ENCODE measurements around the gene AFG1L.
"Not testable (repeated sequence)": the region's sequence is repeated elsewhere in the genome, so short reads cannot be mapped to it uniquely, and the experiment has no call there.

The AFG1L gene

DNA sequence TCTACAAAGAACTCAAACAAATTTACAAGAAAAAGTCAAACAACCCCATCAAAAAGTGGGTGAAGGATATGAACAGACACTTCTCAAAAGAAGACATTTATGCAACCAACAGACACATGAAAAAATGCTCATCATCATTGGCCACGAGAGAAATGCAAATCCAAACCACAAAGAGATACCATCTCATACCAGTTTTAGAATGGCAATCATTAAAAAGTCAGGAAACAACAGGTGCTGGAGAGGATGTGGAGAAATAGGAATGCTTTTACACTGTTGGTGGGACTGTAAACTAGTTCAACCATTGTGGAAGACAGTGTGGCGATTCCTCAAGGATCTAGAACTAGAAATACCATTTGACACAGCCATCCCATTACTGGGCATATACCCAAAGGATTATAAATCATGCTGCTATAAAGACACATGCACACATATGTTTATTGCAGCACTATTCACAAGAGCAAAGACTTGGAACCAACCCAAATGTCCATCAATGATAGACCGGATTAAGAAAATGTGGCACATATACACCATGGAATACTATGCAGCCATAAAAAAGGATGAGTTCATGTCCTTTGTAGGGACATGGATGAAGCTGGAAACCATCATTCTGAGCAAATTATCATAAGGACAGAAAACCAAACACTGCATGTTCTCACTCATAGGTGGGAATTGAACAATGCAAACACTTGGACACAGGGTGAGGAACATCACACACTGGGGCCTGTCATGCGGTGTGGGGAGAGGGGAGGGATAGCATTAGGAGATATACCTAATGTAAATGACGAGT, 121.4 kb downstream of the AFG1L start:
- not testable (repeated sequence) for DNase-seq (ENCODE audit: low read depth)

DNA sequence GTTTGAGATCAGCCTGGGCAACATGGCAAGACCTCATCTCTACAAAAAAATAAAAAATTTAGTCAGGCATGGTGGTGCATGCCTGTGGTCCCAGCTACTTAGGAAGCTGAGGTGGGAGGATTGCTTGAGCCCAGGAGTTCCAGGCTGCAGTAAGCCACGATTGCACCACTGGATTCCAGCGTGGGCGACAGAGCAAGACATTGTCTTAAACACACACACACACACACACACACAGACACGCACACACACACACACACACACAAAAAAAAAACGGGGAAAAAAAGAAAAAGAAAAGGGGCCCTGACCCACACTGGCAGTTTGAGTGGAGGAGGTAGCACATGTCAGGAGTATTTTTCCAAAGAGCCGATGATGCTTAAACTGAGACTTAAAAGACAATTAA, 122.2 kb downstream of the AFG1L start:
- no peak for DNase-seq (ENCODE audit: low read depth)

DNA sequence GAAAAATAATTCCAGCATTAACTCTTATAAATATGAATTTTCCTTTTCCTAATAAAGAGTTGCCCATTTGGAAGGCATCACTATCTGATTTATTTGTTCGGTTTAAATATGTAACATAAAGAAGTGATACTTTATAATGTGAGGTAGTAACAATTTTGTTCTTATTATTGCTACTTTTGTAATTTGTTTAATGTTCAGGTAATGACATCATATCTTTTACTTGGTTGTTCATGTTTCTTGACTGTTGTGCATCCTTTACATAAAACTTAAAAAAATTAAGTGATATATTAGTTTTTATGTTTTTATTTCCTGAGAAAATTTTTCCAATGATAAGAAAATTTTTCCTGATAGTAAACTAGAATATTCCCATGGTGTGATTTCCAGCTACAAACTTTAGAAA, 124.6 kb downstream of the AFG1L start:
- DNase-seq (ENCODE audit: low read depth) = no peak

DNA sequence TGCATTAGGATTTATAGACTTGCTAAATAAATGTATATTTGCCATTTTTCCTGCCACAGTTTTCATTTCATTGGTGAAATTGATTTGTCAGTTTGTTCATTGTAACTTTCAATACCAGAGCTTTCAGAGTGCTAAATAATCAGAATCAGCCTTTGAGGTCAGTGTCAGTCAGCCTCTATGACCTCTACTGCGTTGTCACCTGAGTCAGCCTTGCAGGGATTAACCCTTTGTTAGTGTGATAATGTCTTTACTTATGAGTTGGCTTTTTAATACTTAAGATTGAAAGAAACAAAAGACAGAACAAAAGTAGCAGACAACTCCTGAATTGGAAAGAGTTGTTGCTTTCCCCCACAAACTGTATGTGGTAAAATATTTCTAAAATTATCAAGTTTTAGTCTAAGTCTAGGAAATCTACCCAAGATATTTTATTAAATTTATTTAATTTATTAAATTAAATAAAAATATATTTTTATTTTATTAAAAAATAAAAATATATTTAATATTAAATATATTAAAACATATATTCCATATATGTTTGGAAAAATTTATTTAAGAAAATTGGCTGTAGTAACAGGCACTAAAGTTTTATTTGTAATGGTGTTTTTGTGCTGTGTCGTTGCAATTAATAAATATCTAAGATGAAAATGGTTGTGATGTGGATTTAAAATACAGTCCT, 125.2 kb downstream of the AFG1L start:
- no peak for DNase-seq (ENCODE audit: low read depth)

DNA sequence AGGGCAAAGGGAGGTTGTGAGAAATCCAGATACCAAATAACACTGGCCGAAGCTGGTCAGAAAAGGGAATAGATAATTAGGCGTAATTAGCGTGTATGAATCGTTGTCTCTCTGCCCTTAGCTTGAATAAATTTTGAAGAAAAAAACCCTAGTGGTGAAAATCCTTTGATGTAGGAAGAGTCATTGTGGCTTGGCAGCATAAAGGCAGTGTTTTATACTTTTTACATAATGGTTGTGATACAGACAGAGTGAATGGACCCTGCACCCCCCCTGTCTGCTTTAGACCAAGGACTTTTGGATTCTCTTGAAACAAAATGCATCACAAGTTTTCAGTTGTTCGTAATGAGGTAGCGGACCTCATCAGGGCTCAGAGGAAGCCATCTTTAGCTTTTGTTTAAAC, 126.5 kb downstream of the AFG1L start:
- DNase-seq (ENCODE audit: low read depth) = no peak

DNA sequence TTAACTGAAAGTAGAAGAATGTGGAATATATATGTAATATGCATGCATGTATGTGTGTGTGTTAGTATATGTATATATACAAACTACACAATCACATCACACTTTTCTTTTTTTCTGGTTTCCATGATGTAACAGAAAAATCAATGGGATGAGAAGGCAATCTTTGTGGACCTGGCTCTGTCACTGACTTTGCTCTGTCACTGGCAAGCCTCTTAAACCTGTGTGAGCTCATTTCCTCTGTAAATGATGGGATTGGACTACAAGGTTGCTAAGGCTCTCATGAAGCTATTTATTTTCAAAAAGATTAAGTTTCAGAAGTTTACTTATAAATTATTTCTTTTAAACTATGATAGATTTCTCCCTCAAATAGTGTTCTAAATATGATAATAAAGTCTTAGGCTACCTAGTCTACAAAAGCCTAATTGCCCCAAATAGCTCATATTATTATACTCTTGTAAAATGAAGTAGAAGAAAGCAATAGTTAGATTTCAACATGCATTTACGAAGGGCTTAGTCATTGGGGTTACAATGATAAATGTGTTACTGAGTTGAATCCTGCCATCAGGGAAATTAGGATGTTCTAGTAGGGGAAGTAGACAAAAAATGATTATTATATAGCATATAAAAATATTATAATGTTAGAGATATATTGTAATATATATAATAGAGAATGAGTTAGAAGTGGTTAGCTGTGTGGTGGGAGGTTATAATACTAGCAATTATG, 129.3 kb downstream of the AFG1L start:
- no peak for DNase-seq (ENCODE audit: low read depth)

DNA sequence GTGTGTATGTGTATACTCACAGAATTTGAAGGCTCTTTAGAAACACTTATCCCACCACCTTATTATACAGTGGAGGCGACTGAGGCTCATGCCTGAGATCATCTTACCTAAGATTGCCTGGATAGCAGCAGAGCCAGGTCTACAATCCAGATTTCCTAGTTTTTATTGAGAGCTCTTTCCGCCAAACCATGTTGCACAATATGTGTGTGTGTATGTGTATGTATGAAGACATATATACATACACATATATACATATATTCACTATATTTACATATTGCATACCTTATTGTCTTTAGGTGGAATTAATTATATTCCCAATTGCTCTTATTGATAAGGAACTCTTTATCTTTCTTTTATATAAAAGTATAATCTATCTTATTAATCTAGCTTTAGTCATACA, 130.6 kb downstream of the AFG1L start:
- no peak for DNase-seq (ENCODE audit: low read depth)

DNA sequence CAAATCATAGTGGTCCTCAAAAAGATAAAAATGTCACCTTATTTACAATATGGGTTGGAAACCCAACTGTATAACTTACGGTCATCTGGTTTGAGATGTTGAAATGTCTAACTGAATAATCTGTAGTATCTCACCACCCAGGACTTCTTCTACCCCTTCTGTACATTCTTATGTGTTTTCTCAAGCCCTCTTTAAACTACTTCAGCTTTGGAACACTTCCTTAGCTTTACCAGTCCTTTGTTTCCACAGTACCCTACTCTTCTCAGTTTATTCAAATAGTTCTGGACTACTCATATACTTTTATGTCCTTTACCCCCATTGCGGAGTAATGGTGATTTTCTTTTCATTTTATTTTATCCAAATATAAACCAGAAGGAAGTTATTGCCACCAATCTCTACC, 137.3 kb downstream of the AFG1L start:
- DNase-seq (ENCODE audit: low read depth) = no peak

DNA sequence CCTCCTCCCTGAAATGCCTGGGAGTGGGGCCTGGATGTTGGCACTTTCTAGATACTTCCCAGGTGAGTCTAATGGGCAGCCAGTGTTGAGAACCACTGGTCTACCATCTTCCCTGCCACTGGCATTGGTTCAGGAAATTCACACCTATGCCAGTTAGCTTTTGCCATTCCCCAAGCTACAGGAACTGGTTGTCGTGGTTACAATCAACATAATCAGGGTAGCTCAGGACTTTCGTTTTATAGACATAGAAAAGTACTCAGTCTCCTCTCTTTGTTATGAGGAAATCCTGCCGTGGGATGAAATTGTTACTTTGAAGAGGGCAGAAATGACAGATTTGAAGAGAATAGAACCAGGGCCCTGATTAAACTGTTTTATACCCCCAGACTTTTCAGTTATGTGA, 137.9 kb downstream of the AFG1L start:
- no peak for DNase-seq (ENCODE audit: low read depth)

DNA sequence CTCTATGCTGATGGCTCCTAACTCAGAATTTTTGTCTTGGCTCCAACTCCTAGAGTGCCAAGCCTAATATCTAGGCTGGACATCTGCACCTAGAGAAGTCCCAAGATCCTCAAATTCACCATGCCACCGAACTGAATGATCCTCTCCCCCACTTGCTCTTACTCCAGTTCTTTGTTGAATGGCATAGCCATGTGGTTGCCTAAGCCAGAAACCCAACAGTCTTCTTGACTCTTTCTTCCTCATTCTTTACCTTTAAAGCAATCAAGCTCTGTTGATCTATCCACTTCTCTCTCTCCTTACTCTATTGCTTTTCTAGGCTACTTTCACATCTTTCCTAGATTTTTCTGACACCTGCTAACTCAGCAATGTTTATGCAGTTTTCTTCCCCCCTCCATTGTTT, 139.4 kb downstream of the AFG1L start:
- no peak for DNase-seq (ENCODE audit: low read depth)

DNA sequence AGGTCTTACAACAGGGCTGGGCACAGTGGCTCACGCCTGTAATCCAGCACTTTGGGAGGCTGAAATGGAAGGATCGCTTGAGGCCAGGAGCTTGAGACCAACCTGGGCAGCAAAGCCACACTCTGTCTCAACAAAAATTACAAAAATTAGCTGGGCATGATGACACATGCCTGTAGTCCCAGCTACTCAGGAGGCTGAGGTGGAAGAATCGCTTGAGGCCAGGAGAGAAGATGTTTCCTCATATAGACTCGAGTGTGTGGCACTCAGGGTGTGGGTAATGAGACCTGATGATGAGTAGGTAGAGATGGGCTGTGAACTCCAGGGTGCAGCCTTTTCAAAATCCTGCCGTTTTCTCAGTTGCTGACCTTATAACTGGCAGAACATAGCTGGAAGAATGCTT, 140.5 kb downstream of the AFG1L start:
- no peak for DNase-seq (ENCODE audit: low read depth)

DNA sequence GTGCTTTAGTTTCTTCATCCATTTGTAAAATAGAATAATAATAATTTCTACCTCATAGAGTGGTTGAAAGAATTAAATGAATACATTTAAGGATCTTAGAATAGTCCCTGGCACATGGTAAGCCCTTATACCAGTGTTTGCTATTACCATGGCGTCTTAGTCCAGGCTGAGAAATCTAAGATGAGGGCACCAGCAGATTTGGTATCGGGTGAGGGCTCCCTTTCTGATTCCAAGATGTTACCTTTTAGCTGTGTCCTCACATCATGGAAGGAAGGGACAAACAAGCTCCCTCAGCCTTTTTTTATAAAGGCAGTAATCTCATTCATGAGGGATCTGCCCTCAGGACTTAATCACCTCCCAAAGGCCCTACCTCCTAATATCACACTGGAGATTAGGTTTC, 141.9 kb downstream of the AFG1L start:
- no peak for DNase-seq (ENCODE audit: low read depth)

DNA sequence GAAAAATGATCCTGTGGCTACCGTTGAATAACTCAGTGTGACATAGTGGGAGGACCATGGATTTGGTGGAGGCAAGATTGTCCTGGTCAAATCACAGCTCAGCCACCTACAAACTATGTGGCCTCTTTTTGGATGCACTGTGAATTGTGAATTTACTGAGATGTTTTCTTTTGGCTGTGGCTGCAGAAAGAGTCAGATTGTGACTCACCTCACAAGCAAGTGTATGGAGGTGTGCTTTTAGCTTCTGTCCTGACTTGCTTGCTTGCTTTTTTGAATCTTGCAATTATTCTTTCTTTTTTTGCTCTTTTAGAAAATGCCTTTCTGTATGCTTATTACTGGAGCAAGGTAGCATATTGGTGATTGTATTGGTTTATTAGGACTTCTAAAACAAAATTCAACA, 143.0 kb downstream of the AFG1L start:
- DNase-seq (ENCODE audit: low read depth) = no peak

DNA sequence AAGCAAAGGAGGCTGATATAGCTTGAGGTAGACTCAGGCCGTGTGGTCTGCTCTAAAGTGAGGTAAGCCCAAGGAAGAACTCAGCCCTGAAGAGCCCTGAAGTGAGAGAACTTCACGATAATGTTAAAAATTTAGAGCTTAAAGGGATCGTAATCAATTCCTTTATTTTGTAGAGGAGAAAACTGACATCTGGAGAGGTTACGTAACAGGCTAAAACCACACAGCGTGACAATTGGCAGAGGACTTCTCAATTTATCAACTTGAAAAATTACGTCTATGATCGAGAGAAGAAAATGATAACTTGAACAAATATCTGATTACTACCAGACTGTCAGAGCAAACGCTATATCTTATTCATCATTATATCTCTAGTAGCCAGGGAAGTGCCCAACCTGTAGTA, 144.1 kb downstream of the AFG1L start:
- DNase-seq (ENCODE audit: low read depth) = no peak

DNA sequence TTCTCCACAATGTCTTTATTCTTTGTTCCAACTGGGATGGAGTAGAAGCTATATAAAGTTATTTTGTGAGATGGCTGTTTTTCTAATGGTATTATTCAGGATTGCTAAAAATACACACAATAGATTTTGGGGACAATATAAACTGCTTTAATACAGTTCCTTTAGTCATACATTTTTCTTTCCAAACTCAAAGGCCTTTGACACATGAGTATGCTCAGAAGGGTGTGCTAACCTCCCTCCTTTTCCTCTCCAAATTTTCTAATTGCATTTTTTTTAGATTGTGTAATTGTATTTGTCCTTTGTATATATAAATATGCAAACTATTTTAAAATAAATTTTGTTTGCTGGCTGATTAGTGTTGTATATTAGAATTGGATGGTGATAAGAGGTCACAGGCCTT, 146.3 kb downstream of the AFG1L start:
- no peak for DNase-seq (ENCODE audit: low read depth)

DNA sequence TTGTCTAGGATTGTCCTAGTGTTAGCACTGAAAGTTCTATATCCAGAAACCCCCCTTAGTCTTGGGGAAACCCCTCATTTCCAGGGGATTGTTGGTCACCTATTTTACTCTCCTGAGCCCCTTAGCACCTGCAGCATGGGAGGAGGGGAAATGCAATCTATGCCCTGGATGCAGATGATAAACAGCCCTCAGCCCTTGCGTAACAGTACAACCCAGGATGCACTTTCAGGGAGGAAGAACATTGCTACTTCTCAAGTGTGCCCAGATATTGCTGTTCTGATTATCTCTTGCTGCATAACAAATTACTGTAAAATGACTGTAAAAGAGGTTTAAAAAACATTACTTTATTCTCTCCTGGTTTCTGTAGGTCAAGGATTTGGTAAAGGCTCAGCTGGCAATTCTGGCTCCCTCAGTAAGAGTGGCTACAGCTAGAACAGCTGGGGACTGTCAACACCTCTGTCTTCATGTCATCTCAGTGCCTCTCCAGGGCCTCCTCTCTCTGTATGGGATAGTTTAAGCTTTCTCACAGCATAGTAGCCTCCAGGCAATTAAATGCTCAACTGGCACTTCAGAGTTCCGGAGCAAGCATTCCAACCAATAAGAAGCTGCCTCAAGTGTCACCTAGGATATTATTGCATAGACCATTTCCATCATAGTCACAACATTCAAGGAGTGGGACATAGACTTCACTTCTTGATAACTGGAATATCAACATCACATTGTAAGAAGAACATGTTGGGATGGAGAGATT, 148.1 kb downstream of the AFG1L start:
- no peak for DNase-seq (ENCODE audit: low read depth)

DNA sequence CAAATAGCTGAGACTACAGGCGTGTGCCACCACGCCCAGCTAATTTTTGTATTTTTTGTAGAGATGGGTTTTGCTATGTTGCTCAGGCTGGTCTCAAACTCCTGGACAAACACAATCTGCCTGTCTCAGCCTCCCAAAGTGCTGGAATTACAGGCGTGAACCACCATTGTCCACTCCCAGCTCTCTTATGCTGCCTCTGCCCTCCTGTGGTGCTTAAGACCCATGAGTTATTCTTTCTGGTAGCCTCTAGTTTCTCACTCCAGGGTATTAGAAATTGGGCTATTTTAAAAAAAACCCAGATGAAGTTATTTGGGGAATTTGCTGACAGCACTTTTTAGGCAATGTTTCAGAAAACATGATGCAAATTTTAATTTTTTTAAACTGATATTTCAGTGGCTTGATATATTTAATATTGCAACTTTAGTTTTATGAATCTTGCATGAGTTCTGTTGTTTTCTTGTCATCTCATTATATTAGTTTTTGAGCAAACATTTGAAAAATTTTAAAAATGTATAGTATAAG, 151.8 kb downstream of the AFG1L start:
- no peak for DNase-seq (ENCODE audit: low read depth)

DNA sequence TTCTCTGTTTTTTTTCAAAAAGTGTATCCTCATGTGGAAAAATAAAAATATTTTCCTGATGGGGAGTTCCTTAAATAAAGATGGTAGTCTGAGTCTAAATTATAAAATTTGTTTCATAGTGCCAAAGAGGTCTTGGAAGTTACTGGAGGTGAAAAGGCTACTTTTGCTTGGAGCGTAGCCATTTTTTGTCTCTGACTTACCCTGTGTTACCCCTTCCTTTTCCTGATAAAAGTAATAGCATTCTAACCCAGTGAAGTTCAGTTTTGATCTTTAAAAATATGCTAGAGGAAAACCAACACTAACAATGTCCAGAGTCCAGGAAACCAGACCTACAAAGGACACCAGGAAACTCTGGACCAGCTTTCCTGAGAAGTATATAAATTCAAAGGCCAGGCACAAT, 153.6 kb downstream of the AFG1L start:
- DNase-seq (ENCODE audit: low read depth) = no peak

DNA sequence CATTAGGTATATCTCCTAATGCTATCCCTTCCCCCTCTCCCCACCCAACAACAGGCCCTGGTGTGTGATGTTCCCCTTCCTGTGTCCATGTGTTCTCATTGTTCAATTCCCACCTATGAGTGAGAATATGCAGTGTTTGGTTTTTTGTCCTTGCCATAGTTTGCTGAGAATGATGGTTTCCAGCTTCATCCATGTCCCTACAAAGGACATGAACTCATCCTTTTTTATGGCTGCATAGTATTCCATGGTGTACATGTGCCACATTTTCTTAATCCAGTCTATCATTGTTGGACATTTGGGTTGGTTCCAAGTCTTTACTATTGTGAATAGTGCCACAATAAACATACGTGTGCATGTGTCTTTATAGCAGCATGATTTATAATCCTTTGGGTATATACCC, 154.9 kb downstream of the AFG1L start:
- DNase-seq (ENCODE audit: low read depth) = not testable (repeated sequence)

DNA sequence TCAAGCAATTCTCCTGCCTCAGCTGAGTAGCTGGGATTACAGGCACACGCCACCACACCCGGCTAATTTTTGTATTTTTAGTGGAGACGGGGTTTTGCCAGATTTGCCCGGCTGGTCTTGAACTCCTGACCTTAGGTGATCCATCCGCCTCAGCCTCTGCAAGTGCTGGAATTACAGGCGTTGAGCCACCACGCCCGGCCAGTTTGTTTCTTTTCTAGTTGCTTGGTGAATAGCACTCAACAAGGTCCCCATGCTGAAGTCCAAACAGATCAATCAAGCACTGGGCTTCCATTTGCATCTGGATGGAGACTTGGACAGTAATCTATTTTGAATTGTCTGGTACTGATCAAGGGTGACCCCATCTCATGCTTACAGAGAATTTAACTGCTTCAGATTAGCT, 157.0 kb downstream of the AFG1L start:
- no peak for DNase-seq (ENCODE audit: low read depth)

DNA sequence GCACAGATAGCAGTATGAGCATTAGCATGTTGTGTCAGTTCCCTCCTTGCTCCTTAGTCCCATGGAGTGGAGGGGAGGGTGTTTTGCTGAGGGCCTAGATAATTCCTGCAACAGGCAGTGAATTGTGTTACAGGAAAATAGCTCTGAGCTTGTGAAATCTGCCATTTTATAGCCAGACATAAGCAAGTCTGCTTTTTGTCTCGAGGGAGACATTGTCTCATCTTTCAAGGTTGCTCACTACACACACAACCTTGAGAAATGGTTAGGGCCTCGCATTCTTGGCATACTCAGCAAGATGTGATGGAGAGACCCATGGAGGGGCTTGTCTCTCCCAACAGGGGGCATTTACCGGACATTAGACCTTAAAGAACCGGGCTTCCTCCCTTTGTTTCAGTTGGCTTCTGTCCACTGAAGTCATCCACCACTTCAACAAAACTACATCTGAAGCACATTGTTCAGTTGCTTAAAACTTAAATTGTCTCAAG, 157.9 kb downstream of the AFG1L start:
- no peak for DNase-seq (ENCODE audit: low read depth)

DNA sequence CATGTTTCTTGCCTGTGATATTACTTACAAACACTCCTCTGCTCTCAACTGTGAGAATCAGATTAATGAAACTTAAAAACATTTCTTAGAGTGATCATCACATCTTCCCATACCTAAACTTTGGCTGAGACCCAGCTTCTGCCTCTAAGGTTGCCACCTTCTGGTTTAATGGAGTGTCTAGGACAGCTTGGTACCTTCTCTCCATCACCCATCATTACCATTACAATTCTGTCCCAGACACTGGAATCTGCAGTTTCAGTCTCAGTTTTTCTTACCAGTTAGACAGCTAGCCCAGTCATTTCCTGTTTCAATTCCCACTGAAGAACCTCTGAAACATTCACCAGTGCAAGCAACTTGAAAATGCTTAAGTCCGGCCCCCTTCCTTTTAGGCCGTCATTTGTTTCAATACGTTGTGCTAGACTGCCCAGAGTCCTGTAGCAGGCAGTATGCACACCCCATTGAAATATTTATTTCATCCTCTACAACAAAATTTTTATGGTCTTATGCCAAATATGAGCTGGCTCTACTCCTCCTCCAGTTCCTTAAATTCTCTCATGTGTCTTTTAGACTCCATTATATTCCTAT, 158.8 kb downstream of the AFG1L start:
- DNase-seq (ENCODE audit: low read depth) = no peak
